Aorta (tissue), 5 donors: ENCODE data around the gene PTPRC. TPM values are rescaled to one million over a fixed set of nuclear protein-coding genes. Genes with fewer than 3 reads are reported as not detected.

ENCODE experiments used
- ATAC-seq: fragments of 200-7000 bp; cut with Tn5 transposase; one replicate; pipeline ENCODE4 v1.9.1; 2022; ENCODE audit warnings: moderate library complexity; ENCODE audit not compliant: low FRiP score
- DNase-seq, 2 donors: peaks; one replicate each; pipeline ENCODE4 v3.0.0-alpha.2; 2020
- H3K27ac ChIP-seq, 2 donors: one replicate each; pipeline ENCODE4 v1.5.1; 2013; ENCODE audit warnings: low read length in 2 of 2, mild to moderate bottlenecking in 2 of 2, moderate library complexity in 2 of 2, control low read depth in 1 of 2, inconsistent platforms in 1 of 2, low read depth in 1 of 2
- H3K27me3 ChIP-seq, 2 donors: one replicate each; pipeline ENCODE4 v1.6.1; 2013; ENCODE audit warnings: control low read depth in 1 of 2, low read length in 1 of 2, mild to moderate bottlenecking in 1 of 2, moderate library complexity in 1 of 2; ENCODE audit not compliant: insufficient read depth in 2 of 2, control insufficient read depth in 1 of 2
- H3K36me3 ChIP-seq, 2 donors: one replicate each; pipeline ENCODE4 v1.6.1; 2013; ENCODE audit warnings: control low read depth in 1 of 2, low read length in 1 of 2, mild to moderate bottlenecking in 1 of 2; ENCODE audit not compliant: insufficient read depth in 2 of 2, control insufficient read depth in 1 of 2
- H3K4me1 ChIP-seq, 2 donors: one replicate each; pipeline ENCODE4 v1.6.1; 2013; ENCODE audit warnings: low read length in 2 of 2, control low read depth in 1 of 2, mild to moderate bottlenecking in 1 of 2, moderate library complexity in 1 of 2; ENCODE audit not compliant: insufficient read depth in 2 of 2, control insufficient read depth in 1 of 2
- H3K4me3 ChIP-seq, 2 donors: one replicate each; pipeline ENCODE4 v1.5.1; 2013; ENCODE audit warnings: low read length in 2 of 2, control low read depth in 1 of 2, mild to moderate bottlenecking in 1 of 2
- H3K9me3 ChIP-seq: one replicate; pipeline ENCODE4 v1.6.1; 2013; ENCODE audit warnings: mild to moderate bottlenecking, low read length; ENCODE audit not compliant: control insufficient read depth
- WGBS, 2 donors: extraction: QIAGEN DNeasy Blood & Tissue Kit; methylation state at CpG; one replicate each; pipeline ENCODE4 v1.1.7; 2013; 5-methylcytosine and 5-hydroxymethylcytosine counted together
- intact Hi-C, 2 donors: fragments of 100-400 bp; cut with DNase I; formaldehyde crosslinking; loops; one replicate each; pipeline versions ENCODE4 v1.14.2 to v1.15.0; 2022
- polyA plus RNA-seq, 2 donors: library from polyadenylated mRNA; stranded (reverse); fragments of 200-250 nt; gene quantifications; one replicate each; pipeline ENCODE4 v1.2.3, GENCODE V29; 2013
- total RNA-seq, 2 donors: library from RNA; stranded (reverse); fragmentation: NEBNext Ultra II Directional; extraction: Animal tissue kit (Norgen Biotek cat#: 25700); gene quantifications; one replicate each; pipeline ENCODE4 v1.2.1, GENCODE V29; 2021
- donor health status: healthy with polysubstance abuse.
- donor health status: Bipolar disorder and iron deficiency.
- donor health status: DM: no; HTN: no; CAD: no.
- donor health status: DM: no; HTN: no; CAD: no.
- donor health status: DM: yes; HTN: yes; CAD: no.

PTPRC gene
- total and polyA plus RNA-seq, 4 donors: 1.4 to 89.9 (median 29.7) TPM

- DNase-seq (no peak), ATAC-seq (no peak)
- intact Hi-C loops: no loop called here
- WGBS, 2 donors: 26 to 31% methylated on average over 1 of the region's 1 CpG
- Histone ChIP-seq H3K27me3 (no peaks in the 10 kb centered on the region), H3K36me3 (no peaks in the 10 kb centered on the region), H3K4me3 (no peak overlapping the region), H3K27ac (no peak overlapping the region), H3K9me3 (no peaks in the 10 kb centered on the region), H3K4me1 (no peaks in the 10 kb centered on the region)
Observed at GRCh38 chr1:198638441-198638840, 399 bp upstream of the PTPRC start.

GRCh38 chr1:198639671-198640143, 867 bp downstream of the PTPRC start:
- no peak overlapping the region for H3K27ac ChIP-seq
- no peaks in the 10 kb centered on the region for H3K27me3 ChIP-seq
- WGBS, 2 donors: 96 to 97% methylated on average over 1 of the region's 1 CpG
- DNase-seq (no peak), ATAC-seq (no peak)
- H3K36me3 ChIP-seq: no peaks in the 10 kb centered on the region
- intact Hi-C loops: no loop called here
- no peak overlapping the region for H3K4me3 ChIP-seq
- H3K4me1 ChIP-seq: no peaks in the 10 kb centered on the region
- H3K9me3 ChIP-seq: no peaks in the 10 kb centered on the region

- H3K4me3 ChIP-seq: no peak overlapping the region
- intact Hi-C loops: no loop called here
Observed at GRCh38 chr1:198640174-198640573, 1.3 kb downstream of the PTPRC start.

GRCh38 chr1:198641501-198641900, 2.7 kb downstream of the PTPRC start:
- DNase-seq: no peak
- no peaks in the 10 kb centered on the region for H3K4me1 ChIP-seq
- no peaks in the 10 kb centered on the region for H3K36me3 ChIP-seq
- no peak overlapping the region for H3K27ac ChIP-seq
- whole genome bisulfite sequencing, 2 donors: 63 to 66% methylated on average over 2 of the region's 2 CpGs
- ATAC-seq: no peak
- H3K9me3 ChIP-seq: no peaks in the 10 kb centered on the region
- no peak overlapping the region for H3K4me3 ChIP-seq
- H3K27me3 ChIP-seq: no peaks in the 10 kb centered on the region
- intact Hi-C loops: no loop called here

More at GRCh38 chr1:198640174-198640573, 1.3 kb downstream of the PTPRC start:
- no peaks in the 10 kb centered on the region for H3K4me1 ChIP-seq
- 93 to 96% methylated on average over 2 of the region's 2 CpGs for WGBS, 2 donors
- no peaks in the 10 kb centered on the region for H3K27me3 ChIP-seq
- H3K36me3 ChIP-seq: no peaks in the 10 kb centered on the region
- no peaks in the 10 kb centered on the region for H3K9me3 ChIP-seq
- ATAC-seq (no peak), DNase-seq (no peak)
- H3K27ac ChIP-seq: no peak overlapping the region

- no peaks in the 10 kb centered on the region for H3K9me3 ChIP-seq
- H3K27ac ChIP-seq: no peak overlapping the region
- intact Hi-C loops: no loop called here
- no peaks in the 10 kb centered on the region for H3K36me3 ChIP-seq
- DNase-seq: no peak
- H3K27me3 ChIP-seq: no peaks in the 10 kb centered on the region
- H3K4me1 ChIP-seq: no peaks in the 10 kb centered on the region
- no peak overlapping the region for H3K4me3 ChIP-seq
- 83 to 92% methylated on average over 5 of the region's 5 CpGs for WGBS, 2 donors
- no peak for ATAC-seq
Observed at GRCh38 chr1:198641966-198642668, 3.3 kb downstream of the PTPRC start.

- intact Hi-C loops: no loop called here
- Histone ChIP-seq H3K36me3 (no peaks in the 10 kb centered on the region), H3K4me3 (no peak overlapping the region), H3K27me3 (no peaks in the 10 kb centered on the region), H3K4me1 (no peaks in the 10 kb centered on the region), H3K9me3 (no peaks in the 10 kb centered on the region), H3K27ac (no peak overlapping the region)
- DNase-seq: no peak
- no peak for ATAC-seq
Observed at GRCh38 chr1:198642983-198643382, 4.1 kb downstream of the PTPRC start.

GRCh38 chr1:198643808-198644207, 5.0 kb downstream of the PTPRC start:
- Histone ChIP-seq H3K4me1 (no peaks in the 10 kb centered on the region), H3K4me3 (no peak overlapping the region), H3K27ac (no peak overlapping the region), H3K9me3 (no peaks in the 10 kb centered on the region), H3K27me3 (no peaks in the 10 kb centered on the region), H3K36me3 (no peaks in the 10 kb centered on the region)
- 70 to 88% methylated on average over 1 of the region's 1 CpG for WGBS, 2 donors
- intact Hi-C loops: no loop called here
- DNase-seq (no peak), ATAC-seq (no peak)

- Histone ChIP-seq H3K27me3 (no peaks in the 10 kb centered on the region), H3K36me3 (no peaks in the 10 kb centered on the region), H3K4me1 (no peaks in the 10 kb centered on the region), H3K9me3 (no peaks in the 10 kb centered on the region), H3K4me3 (no peak overlapping the region), H3K27ac (no peak overlapping the region)
- intact Hi-C loops: no loop called here
- 64 to 74% methylated on average over 1 of the region's 1 CpG for WGBS, 2 donors
- ATAC-seq (no peak), DNase-seq (no peak)
Observed at GRCh38 chr1:198647055-198647454, 8.2 kb downstream of the PTPRC start.

GRCh38 chr1:198648592-198648991, 9.8 kb downstream of the PTPRC start:
- no peaks in the 10 kb centered on the region for H3K27me3 ChIP-seq
- H3K9me3 ChIP-seq: no peaks in the 10 kb centered on the region
- no peak overlapping the region for H3K4me3 ChIP-seq
- no peaks in the 10 kb centered on the region for H3K36me3 ChIP-seq
- no peak for DNase-seq
- intact Hi-C loops: no loop called here
- no peaks in the 10 kb centered on the region for H3K4me1 ChIP-seq
- no peak overlapping the region for H3K27ac ChIP-seq
- ATAC-seq: no peak
